Tibial nerve (tissue), 4 donors: ENCODE data around the gene DNASE1L2. TPM values are rescaled to one million over a fixed set of nuclear protein-coding genes. Genes with fewer than 3 reads are reported as not detected.

ENCODE experiments used
- DNase-seq, 2 donors: peaks; one replicate each; pipeline ENCODE4 v3.0.0-alpha.2; 2019; ENCODE audit warnings: low spot score in 2 of 2
- H3K27ac ChIP-seq, 4 donors: fragments of 200-600 bp; sonication (generic) in 3 of 4; one replicate each; pipeline ENCODE4 v1.5.1; 2017 to 2019; ENCODE audit warnings: mild to moderate bottlenecking in 1 of 4
- H3K27me3 ChIP-seq, 2 donors: fragments of 200-600 bp; sonication (generic) in 1 of 2; one replicate each; pipeline versions ENCODE4 v1.5.1 to v1.6.0; 2017 to 2019
- H3K36me3 ChIP-seq, 3 donors: fragments of 200-600 bp; sonication (generic); one replicate each; pipeline ENCODE4 v1.5.1; 2018 to 2019
- H3K4me1 ChIP-seq, 4 donors: fragments of 200-600 bp; sonication (generic) in 3 of 4; one replicate each; pipeline ENCODE4 v1.5.1; 2017 to 2019
- H3K4me3 ChIP-seq, 4 donors: fragments of 200-600 bp; sonication (generic) in 3 of 4; one replicate each; pipeline ENCODE4 v1.5.1; 2017 to 2019; ENCODE audit warnings: mild to moderate bottlenecking in 1 of 4, moderate library complexity in 1 of 4
- H3K9me3 ChIP-seq, 4 donors: fragments of 200-600 bp; sonication (generic) in 3 of 4; one replicate each; pipeline ENCODE4 v1.5.1; 2017 to 2019
- CTCF ChIP-seq, 5 experiments: fragments of 200-600 bp in 3 of 5; fragments of 450-650 bp in 2 of 5; sonication (generic) in 3 of 5; IDR thresholded peaks; one replicate each; pipeline ENCODE4 v1.5.1; 2016 to 2019; ENCODE audit warnings: antibody characterized with exemption in 5 of 5, mild to moderate bottlenecking in 3 of 5, moderate library complexity in 2 of 5
- EP300 ChIP-seq, 2 donors: sonication (generic); formaldehyde crosslinking; IDR thresholded peaks; one replicate each; pipeline ENCODE4 v1.6.1; 2017; ENCODE audit warnings: antibody characterized with exemption in 2 of 2, mild to moderate bottlenecking in 1 of 2
- POLR2A ChIP-seq, 2 donors: fragments of 450-650 bp; IDR thresholded peaks; one replicate each; pipeline ENCODE4 v1.6.1; 2017; ENCODE audit warnings: antibody characterized with exemption in 2 of 2, mild to moderate bottlenecking in 2 of 2, moderate library complexity in 2 of 2
- WGBS, 2 donors: methylation state at CpG; one replicate each; pipeline ENCODE4 v1.1.5; 2018; 5-methylcytosine and 5-hydroxymethylcytosine counted together
- total RNA-seq, 4 donors: library from RNA; depleted of rRNA; stranded (reverse); fragments of >200 nt; gene quantifications; one replicate each; pipeline ENCODE4 v1.1.0, GENCODE V29; 2016

Gene DNASE1L2
- total RNA-seq, 4 donors from 2014 or later = 0.39 to 5.4 (median 0.64) TPM

GRCh38 chr16:2235234-2235651 lies 1.0 kb upstream of the DNASE1L2 start:
- WGBS, 2 donors = 85 to 91% methylated on average over 23 to 24 of the region's 28 CpGs
- no peak for TF ChIP-seq EP300 (IDR thresholded peaks at IDR 0.05)
- TF ChIP-seq POLR2A (IDR thresholded peaks at IDR 0.05) = no peak
- no peak for TF ChIP-seq CTCF (IDR thresholded peaks at IDR 0.05)
- peaks cover 6 to 76% (median 22%) of the 10 kb centered on the region in 3 donors for H3K36me3 ChIP-seq
- H3K4me1 ChIP-seq = peaks cover 0 to 28% (median 22%) of the 10 kb centered on the region in 4 donors
- no peak overlapping the region for H3K4me3 ChIP-seq
- no peaks in the 10 kb centered on the region for H3K9me3 ChIP-seq
- no peak for DNase-seq
- H3K27me3 ChIP-seq = peaks cover 0 to 17% of the 10 kb centered on the region in 2 donors
- H3K27ac ChIP-seq = no peak overlapping the region

- WGBS, 2 donors = 74% methylated on average over 10 of the region's 19 CpGs; no CpG with 5 or more reads in 1 of the 2 donors
- DNase-seq = no peak
- Histone ChIP-seq H3K9me3 (no peaks in the 10 kb centered on the region), H3K4me1 (peaks cover 0 to 28% (median 22%) of the 10 kb centered on the region in 4 donors), H3K4me3 (no peak overlapping the region), H3K27me3 (peaks cover 0 to 17% of the 10 kb centered on the region in 2 donors), H3K36me3 (peaks cover 6 to 76% (median 22%) of the 10 kb centered on the region in 3 donors), H3K27ac (peak overlapping the region in 2 of 4 donors; percentile 40 to 48)
- no peak for TF ChIP-seq EP300 (IDR thresholded peaks at IDR 0.05)
- no peak for TF ChIP-seq CTCF (IDR thresholded peaks at IDR 0.05)
- TF ChIP-seq POLR2A (IDR thresholded peaks at IDR 0.05) = no peak
Measured at GRCh38 chr16:2235695-2236336, 428 bp upstream of the DNASE1L2 start.

GRCh38 chr16:2237102-2237482 lies 848 bp downstream of the DNASE1L2 start:
- Histone ChIP-seq H3K36me3 (peaks cover 6 to 76% (median 16%) of the 10 kb centered on the region in 3 donors), H3K27me3 (peaks cover 0 to 17% of the 10 kb centered on the region in 2 donors), H3K4me3 (peak overlapping the region in 1 of 4 donors; percentile 35), H3K4me1 (peaks cover 0 to 28% (median 22%) of the 10 kb centered on the region in 4 donors), H3K9me3 (no peaks in the 10 kb centered on the region), H3K27ac (peak overlapping the region in 1 of 4 donors; percentile 48)
- TF ChIP-seq CTCF (IDR thresholded peaks at IDR 0.05) = no peak
- no peak for TF ChIP-seq EP300 (IDR thresholded peaks at IDR 0.05)
- no peak for TF ChIP-seq POLR2A (IDR thresholded peaks at IDR 0.05)
- WGBS, 2 donors = 11 to 13% methylated on average over 8 to 29 of the region's 40 CpGs
- no peak for DNase-seq

- WGBS, 2 donors = 21% methylated on average over 14 of the region's 65 CpGs; no CpG with 5 or more reads in 1 of the 2 donors
- H3K4me3 ChIP-seq = peak overlapping the region in 1 of 4 donors; percentile 35
- peaks cover 3 to 76% (median 16%) of the 10 kb centered on the region in 3 donors for H3K36me3 ChIP-seq
- H3K27ac ChIP-seq = no peak overlapping the region
- peaks cover 0 to 28% (median 22%) of the 10 kb centered on the region in 4 donors for H3K4me1 ChIP-seq
- H3K9me3 ChIP-seq = no peaks in the 10 kb centered on the region
- H3K27me3 ChIP-seq = peaks cover 0 to 17% of the 10 kb centered on the region in 2 donors
- TF ChIP-seq EP300 (IDR thresholded peaks at IDR 0.05) = no peak
- TF ChIP-seq POLR2A (IDR thresholded peaks at IDR 0.05) = no peak
- TF ChIP-seq CTCF (IDR thresholded peaks at IDR 0.05) = no peak
- DNase-seq = no peak
Measured at GRCh38 chr16:2237493-2238149, 1.4 kb downstream of the DNASE1L2 start.
